Fibroblast of pulmonary artery (primary cell): ENCODE results near the gene TTLL8.

ENCODE experiments used
- DNase-seq: peaks from one replicate; pipeline ENCODE4 v3.0.0-alpha.2; 2010; ENCODE audit warnings: low read depth
- H3K4me3 ChIP-seq: replicated peaks from 2 replicates; pipeline ENCODE4 v1.5.1; 2011; ENCODE audit warnings: low read depth, mild to moderate bottlenecking, control low read depth, low read length, moderate library complexity
- TF ChIP-seq, protein P1 (sequence below): IDR thresholded peaks from 2 replicates; pipeline ENCODE4 v1.5.1; 2011; ENCODE audit warnings: mild to moderate bottlenecking, control low read depth, low read length, inconsistent platforms; ENCODE audit errors: missing control alignments

Gene TTLL8

GRCh38 chr22:50017701-50018224, 40.3 kb downstream of the TTLL8 start:
- DNase-seq = no peak
- TF ChIP-seq, protein P1, sequence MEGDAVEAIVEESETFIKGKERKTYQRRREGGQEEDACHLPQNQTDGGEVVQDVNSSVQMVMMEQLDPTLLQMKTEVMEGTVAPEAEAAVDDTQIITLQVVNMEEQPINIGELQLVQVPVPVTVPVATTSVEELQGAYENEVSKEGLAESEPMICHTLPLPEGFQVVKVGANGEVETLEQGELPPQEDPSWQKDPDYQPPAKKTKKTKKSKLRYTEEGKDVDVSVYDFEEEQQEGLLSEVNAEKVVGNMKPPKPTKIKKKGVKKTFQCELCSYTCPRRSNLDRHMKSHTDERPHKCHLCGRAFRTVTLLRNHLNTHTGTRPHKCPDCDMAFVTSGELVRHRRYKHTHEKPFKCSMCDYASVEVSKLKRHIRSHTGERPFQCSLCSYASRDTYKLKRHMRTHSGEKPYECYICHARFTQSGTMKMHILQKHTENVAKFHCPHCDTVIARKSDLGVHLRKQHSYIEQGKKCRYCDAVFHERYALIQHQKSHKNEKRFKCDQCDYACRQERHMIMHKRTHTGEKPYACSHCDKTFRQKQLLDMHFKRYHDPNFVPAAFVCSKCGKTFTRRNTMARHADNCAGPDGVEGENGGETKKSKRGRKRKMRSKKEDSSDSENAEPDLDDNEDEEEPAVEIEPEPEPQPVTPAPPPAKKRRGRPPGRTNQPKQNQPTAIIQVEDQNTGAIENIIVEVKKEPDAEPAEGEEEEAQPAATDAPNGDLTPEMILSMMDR = no peak
- H3K4me3 ChIP-seq = no peak overlapping the region

DNA sequence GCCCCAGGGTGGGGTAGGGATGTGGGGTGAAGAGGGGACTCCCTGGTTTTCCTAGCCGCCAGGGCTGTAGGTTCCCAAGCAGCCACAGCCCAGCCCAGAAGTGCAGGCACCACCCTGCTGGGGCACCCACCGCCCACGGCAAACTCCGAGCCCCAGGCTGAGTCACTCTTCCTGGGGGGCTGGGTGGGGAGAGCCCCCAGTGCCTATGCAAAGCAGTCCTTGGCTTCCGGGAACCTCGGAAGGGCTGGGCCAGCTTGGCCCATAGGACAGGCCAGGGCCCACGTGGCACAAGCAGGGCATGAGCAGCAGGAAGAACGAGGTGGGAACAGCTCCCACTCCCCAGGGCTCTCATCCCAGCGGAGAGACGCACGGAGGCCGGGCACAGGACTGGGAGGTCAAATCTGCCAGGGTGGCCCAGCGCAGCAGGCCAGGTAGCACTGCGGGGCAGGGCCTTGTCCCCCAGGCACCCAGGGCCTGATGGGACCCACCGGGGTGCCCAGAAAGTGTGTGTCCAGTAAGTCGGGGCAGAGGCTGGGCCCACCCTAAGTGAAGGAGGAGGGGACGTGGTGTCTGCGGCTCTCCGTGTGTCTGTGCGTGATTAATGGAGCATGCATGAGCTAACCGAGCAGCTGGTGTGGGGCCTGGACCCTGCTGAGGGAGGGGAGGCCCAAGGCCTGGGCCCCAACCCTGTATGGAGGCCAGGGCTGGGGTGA, 41.0 kb downstream of the TTLL8 start:
- DNase-seq = peak; percentile 37

GRCh38 chr22:50016308-50016987, 41.6 kb downstream of the TTLL8 start:
- no peak for DNase-seq
- no peak overlapping the region for H3K4me3 ChIP-seq
- TF ChIP-seq, protein P1 = no peak

More for the DNA sequence above, 41.0 kb downstream of the TTLL8 start:
- H3K4me3 ChIP-seq = no peak overlapping the region
- TF ChIP-seq, protein P1 = no peak

DNA sequence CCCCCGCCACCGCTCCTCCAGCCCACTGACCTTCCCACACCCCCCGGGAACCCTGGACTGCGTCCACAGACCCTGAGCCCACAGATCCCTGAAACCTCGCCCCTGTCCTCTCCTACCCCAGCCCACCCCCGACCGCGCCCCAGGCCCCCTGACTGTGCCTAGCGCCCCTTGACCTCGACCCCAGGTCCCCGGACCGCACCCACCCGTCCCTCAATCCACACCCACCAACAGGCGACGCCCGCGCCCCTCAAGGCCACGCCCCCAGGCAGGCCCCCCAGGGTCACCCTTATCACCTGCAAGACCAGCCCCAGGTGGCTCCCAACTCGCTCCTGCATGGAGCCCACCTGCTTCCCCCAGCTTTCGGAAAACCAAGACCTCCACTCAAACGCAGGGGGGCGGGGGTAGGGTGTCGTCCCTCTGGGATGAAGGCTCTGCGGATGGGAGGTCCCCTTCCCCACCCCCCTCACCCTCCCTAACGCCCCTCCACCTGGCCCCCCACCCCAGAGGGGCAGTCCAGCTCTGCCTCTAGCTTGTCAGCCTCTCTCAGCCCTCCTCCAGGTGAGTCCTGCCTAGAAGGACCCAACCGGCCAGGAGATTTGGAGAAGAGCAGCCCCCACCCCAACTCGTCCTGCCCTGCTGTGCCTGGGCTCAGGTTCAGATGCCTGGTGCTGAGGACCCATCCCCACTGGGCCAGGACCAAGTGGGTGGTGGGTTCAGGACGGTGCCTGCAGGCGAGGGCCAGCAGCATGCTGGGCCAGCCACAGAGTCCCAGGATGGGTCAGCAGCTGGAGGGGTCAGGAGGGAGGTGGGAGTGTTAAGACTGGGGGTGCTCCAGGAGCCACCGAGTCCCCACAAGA, 42.4 kb downstream of the TTLL8 start:
- TF ChIP-seq, protein P1 = no peak
- no peak overlapping the region for H3K4me3 ChIP-seq
- DNase-seq = no peak

DNA sequence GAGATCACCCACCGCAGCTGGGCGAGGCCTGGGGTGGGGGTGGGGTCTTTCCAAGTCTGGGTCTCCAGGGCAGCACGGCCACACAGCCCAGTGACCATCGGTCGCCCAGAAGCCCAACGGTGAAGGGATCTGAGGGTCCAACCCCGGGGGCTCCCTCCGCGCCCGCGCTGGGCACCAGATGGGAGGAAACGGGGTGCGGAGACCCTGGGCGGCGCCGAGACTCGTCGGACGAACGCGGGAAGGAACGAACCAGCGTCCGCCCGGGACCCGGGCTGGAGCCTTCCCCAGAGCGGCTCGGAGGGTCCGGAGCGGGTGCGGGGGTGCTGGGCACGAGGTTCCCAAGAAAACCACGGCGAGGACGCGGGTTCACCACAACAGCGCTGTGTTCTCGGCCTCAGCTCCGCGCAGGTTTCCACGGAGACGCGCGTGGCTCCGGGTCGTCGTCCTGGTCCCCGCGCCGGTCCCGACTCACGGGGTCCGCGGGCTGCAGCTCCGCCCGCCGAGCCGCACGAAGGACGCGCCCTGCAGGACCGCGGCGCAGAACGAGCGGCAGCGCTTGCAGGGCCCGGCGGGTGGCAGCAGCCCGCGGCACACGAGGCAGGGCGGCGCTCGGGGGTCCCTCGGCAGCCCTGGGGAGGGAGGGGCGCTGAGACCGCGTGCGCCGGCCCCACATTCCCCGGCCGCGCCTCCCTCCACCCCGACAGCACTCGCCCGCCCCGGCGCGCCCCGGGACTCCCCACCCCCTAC, 43.3 kb downstream of the TTLL8 start:
- TF ChIP-seq, protein P1 = no peak
- no peak for DNase-seq
- no peak overlapping the region for H3K4me3 ChIP-seq

- TF ChIP-seq, protein P1 = no peak
- H3K4me3 ChIP-seq = no peak overlapping the region
- no peak for DNase-seq
These were observed 44.0 kb downstream of the TTLL8 start for GRCh38 chr22:50014053-50014501.
